Choroid plexus epithelial cell (primary cell): Measurements from ENCODE around the gene RFX2.

Source experiments
- DNase-seq: peaks from one replicate; pipeline ENCODE4 v3.0.0-alpha.2; 2010; ENCODE audit warnings: low read depth
- H3K4me3 ChIP-seq: 2 replicates; pipeline ENCODE4 v1.5.1; 2011; ENCODE audit warnings: low read depth, mild to moderate bottlenecking, control low read depth, low read length, moderate library complexity
- CTCF ChIP-seq: conservative IDR thresholded peaks from 2 replicates; pipeline ENCODE4 v1.5.1; 2011; ENCODE audit warnings: low read depth, mild to moderate bottlenecking, control low read depth, inconsistent platforms, low read length, moderate library complexity

RFX2 gene

GRCh38 chr19:6132482-6132881, 22.2 kb upstream of the RFX2 start:
- H3K4me3 ChIP-seq, result no peak overlapping the region
- no peak for TF ChIP-seq CTCF
- no peak for DNase-seq

- DNase-seq, result peak; percentile 7
- no peak for TF ChIP-seq CTCF
- H3K4me3 ChIP-seq, result no peak overlapping the region
Observed at GRCh38 chr19:6127716-6128335, 17.5 kb upstream of the RFX2 start.

GRCh38 chr19:6126335-6126974, 16.2 kb upstream of the RFX2 start:
- TF ChIP-seq CTCF, result peak; percentile 47
- DNase-seq, result peak; percentile 75
- H3K4me3 ChIP-seq, result no peak overlapping the region

- no peak overlapping the region for H3K4me3 ChIP-seq
- peak; percentile 87 for DNase-seq
- TF ChIP-seq CTCF, result peak; percentile 99
Observed at GRCh38 chr19:6125571-6125989, 15.3 kb upstream of the RFX2 start.

- TF ChIP-seq CTCF, result no peak
Observed at GRCh38 chr19:6119031-6119430, 8.7 kb upstream of the RFX2 start.

GRCh38 chr19:6118043-6118442, 7.7 kb upstream of the RFX2 start:
- no peak for DNase-seq
- H3K4me3 ChIP-seq, result no peak overlapping the region
- TF ChIP-seq CTCF, result no peak

More at GRCh38 chr19:6119031-6119430, 8.7 kb upstream of the RFX2 start:
- no peak for DNase-seq
- no peak overlapping the region for H3K4me3 ChIP-seq

- no peak for TF ChIP-seq CTCF
- no peak overlapping the region for H3K4me3 ChIP-seq
- DNase-seq, result no peak
Observed at GRCh38 chr19:6117534-6117933, 7.2 kb upstream of the RFX2 start.
